ENCODE data around the gene MYOZ3.

DNA sequence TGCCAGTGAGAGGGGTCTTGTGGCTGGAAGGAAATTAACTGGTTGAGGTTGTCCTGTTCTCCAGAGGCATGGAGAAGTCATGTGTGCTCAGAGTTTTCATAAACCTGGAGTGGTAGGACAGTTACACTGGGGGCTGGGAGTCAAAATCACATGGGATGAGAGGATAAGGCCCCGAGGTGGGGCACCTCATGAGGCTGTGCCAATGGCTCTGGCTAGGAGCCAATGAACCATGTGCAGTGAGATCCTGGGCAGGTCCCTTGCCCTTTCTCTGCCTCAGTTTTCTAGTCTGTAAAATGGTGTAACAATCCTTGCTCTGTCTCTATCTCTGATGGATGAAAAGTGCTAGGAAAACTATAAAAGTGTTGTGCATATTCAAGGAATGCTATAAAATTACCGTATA lies 27.6 kb upstream of the MYOZ3 start:
- no peak for TF ChIP-seq POLR2A (IDR thresholded peaks at IDR 0.05)
- TF ChIP-seq, protein P1, sequence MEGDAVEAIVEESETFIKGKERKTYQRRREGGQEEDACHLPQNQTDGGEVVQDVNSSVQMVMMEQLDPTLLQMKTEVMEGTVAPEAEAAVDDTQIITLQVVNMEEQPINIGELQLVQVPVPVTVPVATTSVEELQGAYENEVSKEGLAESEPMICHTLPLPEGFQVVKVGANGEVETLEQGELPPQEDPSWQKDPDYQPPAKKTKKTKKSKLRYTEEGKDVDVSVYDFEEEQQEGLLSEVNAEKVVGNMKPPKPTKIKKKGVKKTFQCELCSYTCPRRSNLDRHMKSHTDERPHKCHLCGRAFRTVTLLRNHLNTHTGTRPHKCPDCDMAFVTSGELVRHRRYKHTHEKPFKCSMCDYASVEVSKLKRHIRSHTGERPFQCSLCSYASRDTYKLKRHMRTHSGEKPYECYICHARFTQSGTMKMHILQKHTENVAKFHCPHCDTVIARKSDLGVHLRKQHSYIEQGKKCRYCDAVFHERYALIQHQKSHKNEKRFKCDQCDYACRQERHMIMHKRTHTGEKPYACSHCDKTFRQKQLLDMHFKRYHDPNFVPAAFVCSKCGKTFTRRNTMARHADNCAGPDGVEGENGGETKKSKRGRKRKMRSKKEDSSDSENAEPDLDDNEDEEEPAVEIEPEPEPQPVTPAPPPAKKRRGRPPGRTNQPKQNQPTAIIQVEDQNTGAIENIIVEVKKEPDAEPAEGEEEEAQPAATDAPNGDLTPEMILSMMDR (IDR thresholded peaks at IDR 0.05): no peak
- no peak for TF ChIP-seq POLR2AphosphoS5 (IDR thresholded peaks at IDR 0.05)
- no peak for TF ChIP-seq EP300 (IDR thresholded peaks at IDR 0.05)
